Heart left ventricle (tissue), 13 donors: ENCODE data around the gene TM4SF5.
A peak's percentile ranks its signal among the peaks of the same experiment; 100 is the strongest.

Source experiments
- CTCF ChIP-seq, 12 donors: fragments of 200-600 bp; sonication (generic) in 4 of 12; IDR thresholded peaks; one replicate each; pipeline versions ENCODE4 v1.5.0 to v1.8.0; 2018 to 2022; ENCODE audit warnings: antibody characterized with exemption in 12 of 12, mild to moderate bottlenecking in 5 of 12
- POLR2A ChIP-seq, 2 donors: fragments of 450-650 bp; IDR thresholded peaks; one replicate each; pipeline ENCODE4 v1.6.1; 2017; ENCODE audit warnings: antibody characterized with exemption in 2 of 2, mild to moderate bottlenecking in 2 of 2, moderate library complexity in 2 of 2
- donor health status: ischemic (EF 13 %, LVEDD 7.1; RV severe dilation, severe dysfunction).
- donor health status: DM: no; HTN: yes; CAD: no.
- donor health status: DM: no; HTN: no; CAD: no.
- donor health status: ischemic (EF 25% LVEDD 6.9; RV normal size, moderate dysfunction).
- donor health status: ischemic (EF 25% LVEDD 5.7; RV mildly dilated, moderate dysfunction).
- donor health status: ischemic (EF 35%, LVEDD 5.7; RV mildly dilated, moderate dysfunction).
- donor health status: nonischemic (EF 11% LVEDD 7.7; RV severe dilation, severe dysfunction).
- donor health status: DM: yes; HTN: yes; CAD: no.
- donor health status: PGD.
- donor health status: ischemic (EF 29% LVEDD 5.4; RV normal size, mild dysfunction).
- donor health status: nonischemic (EF 23%, LVEDD 6.1; RV moderate dilation, normal function).

DNA sequence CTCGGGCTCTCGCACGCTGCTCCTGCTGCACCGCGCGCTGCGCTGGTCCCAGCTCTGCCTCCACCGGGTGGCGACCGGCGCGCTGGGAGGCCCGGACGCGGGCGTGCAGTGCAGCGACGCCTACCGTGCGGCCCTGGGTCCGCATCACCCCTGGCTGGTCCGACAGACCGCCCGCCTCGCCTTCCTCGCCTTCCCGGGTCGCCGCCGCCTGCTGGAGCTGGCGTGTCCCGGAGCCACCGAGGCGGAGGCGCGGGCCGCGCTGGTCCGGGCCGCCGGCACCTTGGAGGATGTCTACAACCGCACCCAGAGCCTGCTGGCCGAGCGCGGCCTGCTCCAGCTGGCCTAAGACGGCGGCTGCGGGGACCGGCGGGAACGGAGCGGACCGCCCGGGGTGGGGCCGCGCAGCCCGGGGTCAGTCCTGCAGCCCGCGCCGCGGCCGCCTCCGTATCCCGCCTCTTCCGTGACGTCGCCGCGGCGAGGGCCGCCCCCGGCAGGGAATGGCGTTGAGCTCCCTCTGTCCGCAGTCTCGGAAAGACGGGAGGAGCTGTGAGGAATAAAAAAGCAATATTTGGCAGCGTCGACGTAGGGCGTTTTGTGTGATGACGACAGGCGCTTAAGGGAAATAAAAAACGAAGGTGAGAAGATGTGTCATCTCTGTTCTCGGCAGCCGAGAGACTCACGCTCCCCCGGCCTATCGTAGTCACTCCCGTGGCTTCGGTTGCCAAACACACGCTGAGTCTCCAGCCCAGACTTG lies 18.4 kb downstream of the TM4SF5 start:
- peak; percentile 58 to 88 (median 76) for TF ChIP-seq CTCF (IDR thresholded peaks at IDR 0.05)
- TF ChIP-seq POLR2A (IDR thresholded peaks at IDR 0.05), result peak in 1 of 2 donors; percentile 89
